Right lobe of liver (tissue), 6 donors: Measurements from ENCODE around the gene CNTRL. TPM values are rescaled to one million over a fixed set of nuclear protein-coding genes. Genes with fewer than 3 reads are reported as not detected.
"Not testable (repeated sequence)": the region's sequence is repeated elsewhere in the genome, so short reads cannot be mapped to it uniquely, and the experiment has no call there.

Experiments used
- ATAC-seq, 4 donors: fragments of 200-7000 bp; cut with Tn5 transposase; one replicate each; pipeline ENCODE4 v1.9.1; 2020; ENCODE audit warnings: mild to moderate bottlenecking in 4 of 4, moderate library complexity in 4 of 4
- DNase-seq, 3 donors: peaks; one replicate each; pipeline ENCODE4 v3.0.0-alpha.2; 2020
- H3K27ac ChIP-seq, 3 donors: fragments of 200-600 bp; one replicate each; pipeline ENCODE4 v1.8.0; 2022
- H3K27me3 ChIP-seq, 2 donors: fragments of 200-600 bp; one replicate each; pipeline ENCODE4 v1.8.0; 2022
- H3K36me3 ChIP-seq, 4 donors: fragments of 200-600 bp; sonication (generic) in 1 of 4; one replicate each; pipeline versions ENCODE4 v1.5.1 to v1.8.0; 2017 to 2022; ENCODE audit warnings: control low read depth in 1 of 4
- H3K4me1 ChIP-seq, 4 donors: fragments of 200-600 bp; sonication (generic) in 1 of 4; one replicate each; pipeline versions ENCODE4 v1.5.1 to v1.8.0; 2017 to 2022; ENCODE audit warnings: control low read depth in 1 of 4
- H3K4me3 ChIP-seq, 3 donors: fragments of 200-600 bp; one replicate each; pipeline ENCODE4 v1.8.0; 2022
- H3K9me3 ChIP-seq, 4 donors: fragments of 200-600 bp; sonication (generic) in 1 of 4; one replicate each; pipeline versions ENCODE4 v1.5.1 to v1.8.0; 2017 to 2022; ENCODE audit warnings: control low read depth in 1 of 4
- POLR2A ChIP-seq: fragments of 450-650 bp; IDR thresholded peaks from one replicate; pipeline ENCODE4 v1.6.1; 2017; ENCODE audit warnings: antibody characterized with exemption, mild to moderate bottlenecking
- WGBS: methylation state at CpG from one replicate; pipeline ENCODE4 v1.1.6; 2018; ENCODE audit warnings: low coverage, low lambda C conversion rate; ENCODE audit not compliant: insufficient coverage; ENCODE audit errors: missing lambda C conversion rate; 5-methylcytosine and 5-hydroxymethylcytosine counted together
- intact Hi-C, 2 donors: fragments of 100-400 bp; cut with DNase I; formaldehyde crosslinking; loops; one replicate each; pipeline versions ENCODE4 v1.11.2 to v1.14.1; 2022
- total RNA-seq, 6 experiments: library from RNA; depleted of rRNA in 2 of 6; stranded (reverse); fragments of >200 nt in 2 of 6; fragmentation: NEBNext Ultra II Directional in 3 of 6; extraction: Animal tissue kit (Norgen Biotek cat#: 25700) in 3 of 6; gene quantifications; one replicate each; pipeline versions ENCODE4 v1.1.0 to v1.2.4, GENCODE V29; 2016 to 2023
- TF ChIP-seq, protein P1 (sequence below), 4 donors: fragments of 200-600 bp in 3 of 4; fragments of 450-650 bp in 1 of 4; IDR thresholded peaks; one replicate each; pipeline versions ENCODE4 v1.5.1 to v1.8.0; 2016 to 2022; ENCODE audit warnings: antibody characterized with exemption in 4 of 4, mild to moderate bottlenecking in 2 of 4
- donor health status: DM: no; HTN: yes; CAD: no.
- donor health status: DM: no; HTN: no; CAD: no.
- donor health status: DM: no; HTN: no; CAD: no.
- donor health status: DM: no; HTN: yes; CAD: no.
- donor health status: DM: no; HTN: yes; CAD: no.

The CNTRL gene
- total RNA-seq, 6 experiments from 2014 or later = 2.8 to 5.6 (median 4.2) TPM

GRCh38 chr9:121095057-121095456 lies 20.3 kb downstream of the CNTRL start:
- DNase-seq = no peak
- no peaks in the 10 kb centered on the region for H3K4me1 ChIP-seq
- H3K9me3 ChIP-seq = no peaks in the 10 kb centered on the region
- no peaks in the 10 kb centered on the region for H3K36me3 ChIP-seq
- no peak overlapping the region for H3K4me3 ChIP-seq
- no peak overlapping the region for H3K27ac ChIP-seq
- no peak for ATAC-seq
- TF ChIP-seq, protein P1, sequence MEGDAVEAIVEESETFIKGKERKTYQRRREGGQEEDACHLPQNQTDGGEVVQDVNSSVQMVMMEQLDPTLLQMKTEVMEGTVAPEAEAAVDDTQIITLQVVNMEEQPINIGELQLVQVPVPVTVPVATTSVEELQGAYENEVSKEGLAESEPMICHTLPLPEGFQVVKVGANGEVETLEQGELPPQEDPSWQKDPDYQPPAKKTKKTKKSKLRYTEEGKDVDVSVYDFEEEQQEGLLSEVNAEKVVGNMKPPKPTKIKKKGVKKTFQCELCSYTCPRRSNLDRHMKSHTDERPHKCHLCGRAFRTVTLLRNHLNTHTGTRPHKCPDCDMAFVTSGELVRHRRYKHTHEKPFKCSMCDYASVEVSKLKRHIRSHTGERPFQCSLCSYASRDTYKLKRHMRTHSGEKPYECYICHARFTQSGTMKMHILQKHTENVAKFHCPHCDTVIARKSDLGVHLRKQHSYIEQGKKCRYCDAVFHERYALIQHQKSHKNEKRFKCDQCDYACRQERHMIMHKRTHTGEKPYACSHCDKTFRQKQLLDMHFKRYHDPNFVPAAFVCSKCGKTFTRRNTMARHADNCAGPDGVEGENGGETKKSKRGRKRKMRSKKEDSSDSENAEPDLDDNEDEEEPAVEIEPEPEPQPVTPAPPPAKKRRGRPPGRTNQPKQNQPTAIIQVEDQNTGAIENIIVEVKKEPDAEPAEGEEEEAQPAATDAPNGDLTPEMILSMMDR (IDR thresholded peaks at IDR 0.05) = no peak
- TF ChIP-seq POLR2A = no peak
- intact Hi-C loops = no loop called here
- H3K27me3 ChIP-seq = no peaks in the 10 kb centered on the region

DNA sequence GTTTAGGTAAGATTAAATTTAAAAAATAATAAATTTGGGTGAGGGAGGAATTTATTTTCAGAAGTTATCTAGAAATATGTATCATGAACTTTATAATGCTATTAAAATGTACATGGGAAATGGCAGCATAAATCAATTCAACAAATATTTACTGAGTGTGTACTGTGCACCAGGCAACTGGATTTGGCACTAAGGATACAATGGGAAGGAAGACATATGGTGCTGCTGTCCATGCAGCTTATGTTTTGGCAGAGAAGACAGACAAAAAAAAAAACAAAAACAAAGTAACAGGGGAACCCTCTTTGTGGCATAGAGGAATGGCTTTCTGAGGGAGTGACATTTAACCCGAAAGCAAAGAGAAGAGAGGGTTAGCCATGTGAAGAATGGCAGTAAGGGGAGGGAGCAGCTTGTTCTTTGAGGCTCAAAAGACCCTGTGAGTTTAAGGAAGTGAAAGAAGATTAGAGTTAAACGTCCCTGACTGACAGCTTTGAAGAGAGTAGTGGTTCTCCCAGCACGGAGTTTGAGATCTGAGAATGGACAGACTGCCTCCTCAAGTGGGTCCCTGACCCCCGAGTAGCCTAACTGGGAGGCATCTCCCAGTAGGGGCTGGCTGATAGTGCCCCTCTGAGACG lies 23.9 kb downstream of the CNTRL start:
- H3K9me3 ChIP-seq = no peaks in the 10 kb centered on the region
- WGBS = 67% methylated on average over 1 of the region's 5 CpGs
- no peak overlapping the region for H3K27ac ChIP-seq
- no peaks in the 10 kb centered on the region for H3K36me3 ChIP-seq
- TF ChIP-seq, protein P1 (IDR thresholded peaks at IDR 0.05) = no peak
- TF ChIP-seq POLR2A = no peak
- H3K4me1 ChIP-seq = no peaks in the 10 kb centered on the region
- no peak for ATAC-seq
- H3K4me3 ChIP-seq = no peak overlapping the region
- no peak for DNase-seq
- H3K27me3 ChIP-seq = no peaks in the 10 kb centered on the region
- intact Hi-C loops = no loop called here

- H3K36me3 ChIP-seq, intact Hi-C loops, H3K4me3 ChIP-seq, H3K27ac ChIP-seq, H3K9me3 ChIP-seq, H3K4me1 ChIP-seq, ATAC-seq, H3K27me3 ChIP-seq, DNase-seq: not testable (repeated sequence)
- 78% methylated on average over 1 of the region's 5 CpGs for WGBS
These were observed 29.3 kb downstream of the CNTRL start for GRCh38 chr9:121104054-121104453.

DNA sequence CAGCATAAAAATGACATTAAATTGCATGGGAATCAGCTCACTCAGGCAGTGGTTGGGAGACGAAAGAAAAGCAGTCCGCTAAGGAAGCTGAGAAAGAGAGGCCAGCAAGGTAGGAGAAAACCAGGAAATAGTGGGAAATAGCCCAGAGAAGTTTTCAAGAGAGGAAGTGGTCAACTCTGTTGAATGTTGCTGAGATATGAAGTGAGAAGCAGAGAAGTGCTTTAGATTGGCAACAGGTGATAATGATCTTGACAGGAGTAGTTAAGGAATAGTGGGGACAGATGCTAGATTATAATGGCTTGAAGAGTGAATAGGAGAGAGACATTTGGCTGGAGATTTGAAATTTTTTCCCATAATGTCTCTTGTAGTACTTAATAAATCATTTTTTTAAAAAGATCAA lies 30.8 kb downstream of the CNTRL start:
- no peak overlapping the region for H3K4me3 ChIP-seq
- ATAC-seq = no peak
- H3K27me3 ChIP-seq = no peaks in the 10 kb centered on the region
- 63% methylated on average over 2 of the region's 2 CpGs for WGBS
- DNase-seq = no peak
- no peaks in the 10 kb centered on the region for H3K9me3 ChIP-seq
- intact Hi-C loops = no loop called here
- H3K27ac ChIP-seq = no peak overlapping the region
- no peaks in the 10 kb centered on the region for H3K4me1 ChIP-seq
- no peaks in the 10 kb centered on the region for H3K36me3 ChIP-seq
- TF ChIP-seq, protein P1 (IDR thresholded peaks at IDR 0.05) = no peak
- no peak for TF ChIP-seq POLR2A

GRCh38 chr9:121107029-121107428 lies 32.3 kb downstream of the CNTRL start:
- no peaks in the 10 kb centered on the region for H3K27me3 ChIP-seq
- no peaks in the 10 kb centered on the region for H3K36me3 ChIP-seq
- TF ChIP-seq, protein P1 (IDR thresholded peaks at IDR 0.05) = peak in 1 of 4 donors; percentile 14
- no peak for TF ChIP-seq POLR2A
- intact Hi-C loops = no loop called here
- no peak overlapping the region for H3K27ac ChIP-seq
- no peaks in the 10 kb centered on the region for H3K4me1 ChIP-seq
- H3K4me3 ChIP-seq = no peak overlapping the region
- ATAC-seq = peak; percentile 21 to 50 (median 24)
- 74% methylated on average over 1 of the region's 1 CpG for WGBS
- no peak for DNase-seq
- H3K9me3 ChIP-seq = no peaks in the 10 kb centered on the region
